H1 (cell line): ENCODE data around the gene FBXO7. TPM values are rescaled to one million over a fixed set of nuclear protein-coding genes. Genes with fewer than 3 reads are reported as not detected.

Experiments
- CTCF ChIA-PET: fragments of 300-600 bp; sonication (Branson Sonifier 250); formaldehyde crosslinking; loops from one replicate; lab custom pipeline; 2021; ENCODE audit not compliant: partially characterized antibody; lab: Charles Lee
- POLR2A ChIA-PET: fragments of 300-600 bp; sonication (Branson Sonifier 250); formaldehyde crosslinking; loops from one replicate; lab custom pipeline; 2021; ENCODE audit warnings: inconsistent platforms; ENCODE audit not compliant: partially characterized antibody; lab: Charles Lee
- DNase-seq, 2 experiments: peaks; one replicate each; pipeline versions ENCODE4 v3.0.0 to v3.0.0-alpha.2; 2010 to 2022; ENCODE audit warnings: low spot score in 2 of 2, low read depth in 1 of 2, mixed read lengths in 1 of 2
- FAIRE-seq: peaks from 2 replicates; lab custom pipeline; 2011; peaks lifted over from hg19 to GRCh38; lab: Jason Lieb, UNC
- H2AFZ ChIP-seq: 2 replicates; pipeline ENCODE4 v1.8.1; 2012; ENCODE audit warnings: low read length, inconsistent platforms
- H2AK5ac ChIP-seq: 2 replicates; pipeline ENCODE4 v1.6.1; 2013; ENCODE audit warnings: low read depth, low read length
- H2BK120ac ChIP-seq: replicated peaks from 2 replicates; pipeline ENCODE3; 2013; ENCODE audit warnings: low read depth, low read length, inconsistent platforms
- H2BK12ac ChIP-seq: 2 replicates; pipeline ENCODE4 v1.6.1; 2013; ENCODE audit warnings: low read depth, low read length
- H2BK15ac ChIP-seq: 2 replicates; pipeline ENCODE4 v1.6.1; 2013; ENCODE audit warnings: low read length
- H2BK20ac ChIP-seq: 2 replicates; pipeline ENCODE4 v1.6.1; 2013; ENCODE audit warnings: low read length
- H2BK5ac ChIP-seq: 2 replicates; pipeline ENCODE4 v1.6.1; 2013; ENCODE audit warnings: low read depth, low read length
- H3K14ac ChIP-seq: 2 replicates; pipeline ENCODE4 v1.6.1; 2013; ENCODE audit warnings: inconsistent platforms; ENCODE audit not compliant: insufficient read length
- H3K18ac ChIP-seq: 2 replicates; pipeline ENCODE4 v1.6.1; 2013; ENCODE audit warnings: low read length; ENCODE audit errors: extremely low read depth
- H3K23ac ChIP-seq: 2 replicates; pipeline ENCODE4 v1.6.1; 2013; ENCODE audit warnings: inconsistent platforms; ENCODE audit not compliant: insufficient read length
- H3K23me2 ChIP-seq: 2 replicates; pipeline ENCODE4 v1.6.1; 2013; ENCODE audit warnings: low read depth, low read length
- H3K27ac ChIP-seq: 2 replicates; pipeline ENCODE4 v1.6.1; 2011; ENCODE audit warnings: low read depth, low read length, inconsistent platforms
- H3K27me3 ChIP-seq, 4 experiments: replicated peaks in 1 of 4; 1 replicate in 1 of 4; 2 replicates in 3 of 4; pipeline versions ENCODE4 v1.6.1 to v1.8.1; 2011 to 2013; ENCODE audit warnings: low read length in 3 of 4, mild to moderate bottlenecking in 3 of 4, inconsistent platforms in 2 of 4, mixed read lengths in 2 of 4, moderate library complexity in 1 of 4; ENCODE audit not compliant: control insufficient read depth in 3 of 4, insufficient read depth in 3 of 4; ENCODE audit errors: extremely low read depth in 1 of 4
- H3K36me3 ChIP-seq, 4 experiments: 2 replicates each; pipeline versions ENCODE4 v1.6.1 to v1.8.1; 2011 to 2013; ENCODE audit warnings: mild to moderate bottlenecking in 4 of 4, low read length in 3 of 4, moderate library complexity in 2 of 4, control low read depth in 1 of 4, inconsistent platforms in 1 of 4; ENCODE audit not compliant: insufficient read depth in 4 of 4, control insufficient read depth in 2 of 4
- H3K4ac ChIP-seq: replicated peaks from 2 replicates; pipeline ENCODE3; 2013; ENCODE audit warnings: low read length, low read depth, mixed read lengths, inconsistent platforms; ENCODE audit not compliant: insufficient read length
- H3K4me1 ChIP-seq, 4 experiments: replicated peaks in 1 of 4; 1 replicate in 1 of 4; 2 replicates in 3 of 4; pipeline versions ENCODE4 v1.6.1 to v1.8.1; 2011 to 2013; ENCODE audit warnings: low read length in 3 of 4, inconsistent platforms in 2 of 4, mixed read lengths in 1 of 4; ENCODE audit not compliant: insufficient read depth in 4 of 4, control insufficient read depth in 3 of 4
- H3K4me2 ChIP-seq, 2 experiments: 2 replicates each; pipeline versions ENCODE4 v1.6.1 to v1.8.1; 2011 to 2013; ENCODE audit warnings: low read depth in 2 of 2, low read length in 2 of 2, control low read depth in 1 of 2, inconsistent platforms in 1 of 2, mild to moderate bottlenecking in 1 of 2; ENCODE audit not compliant: insufficient read depth in 1 of 2
- H3K4me3 ChIP-seq, 4 experiments: fragments of 200-600, 300-600 bp in 1 of 4; sonication (generic), shearing (Covaris generic), sonication (Bioruptor Twin) in 1 of 4; 2 replicates each; pipeline versions ENCODE4 v1.5.1 to v1.8.1; 2011 to 2016; ENCODE audit warnings: low read length in 4 of 4, low read depth in 3 of 4, control low read depth in 2 of 4, inconsistent platforms in 2 of 4, mild to moderate bottlenecking in 2 of 4, mixed read lengths in 1 of 4, moderate library complexity in 1 of 4; ENCODE audit not compliant: insufficient read depth in 2 of 4; ENCODE audit errors: extremely low read depth in 1 of 4
- H3K56ac ChIP-seq: replicated peaks from 2 replicates; pipeline ENCODE3; 2013; ENCODE audit warnings: low read depth, mild to moderate bottlenecking, mixed read lengths, low read length, inconsistent platforms; ENCODE audit not compliant: insufficient read length
- H3K79me1 ChIP-seq: 2 replicates; pipeline ENCODE4 v1.6.1; 2013; ENCODE audit warnings: low read depth, low read length, control low read depth
- H3K79me2 ChIP-seq, 2 experiments: 2 replicates each; pipeline versions ENCODE4 v1.6.1 to v1.8.1; 2012 to 2013; ENCODE audit warnings: low read length in 2 of 2, mild to moderate bottlenecking in 2 of 2, inconsistent platforms in 1 of 2; ENCODE audit not compliant: insufficient read depth in 2 of 2, control insufficient read depth in 1 of 2
- H3K9ac ChIP-seq, 4 experiments: replicated peaks in 1 of 4; 1 replicate in 1 of 4; 2 replicates in 3 of 4; pipeline versions ENCODE4 v1.6.1 to v1.8.1; 2011 to 2013; ENCODE audit warnings: low read depth in 3 of 4, low read length in 3 of 4, control low read depth in 2 of 4, mild to moderate bottlenecking in 2 of 4, moderate library complexity in 2 of 4, inconsistent platforms in 1 of 4; ENCODE audit errors: extremely low read depth in 1 of 4
- H3K9me3 ChIP-seq, 2 experiments: 2 replicates each; pipeline versions ENCODE4 v1.6.1 to v1.8.1; 2012 to 2013; ENCODE audit warnings: mild to moderate bottlenecking in 2 of 2, moderate library complexity in 2 of 2, control low read depth in 1 of 2, inconsistent platforms in 1 of 2, low read depth in 1 of 2, low read length in 1 of 2, mixed read lengths in 1 of 2; ENCODE audit not compliant: insufficient read depth in 2 of 2
- H4K20me1 ChIP-seq, 2 experiments: replicated peaks in 1 of 2; 2 replicates each; pipeline versions ENCODE3 to v1.8.1; 2011 to 2013; ENCODE audit warnings: inconsistent platforms in 2 of 2, low read length in 2 of 2, mild to moderate bottlenecking in 1 of 2; ENCODE audit not compliant: insufficient read depth in 2 of 2, control insufficient read depth in 1 of 2
- H4K5ac ChIP-seq: 2 replicates; pipeline ENCODE4 v1.6.1; 2013; ENCODE audit warnings: low read length, low read depth, mixed read lengths, inconsistent platforms; ENCODE audit not compliant: insufficient read length
- H4K8ac ChIP-seq: 2 replicates; pipeline ENCODE4 v1.8.0; 2013; ENCODE audit warnings: mild to moderate bottlenecking, moderate library complexity, low read length, inconsistent platforms; ENCODE audit not compliant: insufficient read depth; ENCODE audit errors: extremely low read depth
- H4K91ac ChIP-seq: replicated peaks from 2 replicates; pipeline ENCODE3; 2013; ENCODE audit warnings: low read length, mixed read lengths, inconsistent platforms; ENCODE audit not compliant: insufficient read length
- ATF2 ChIP-seq: IDR thresholded peaks from 2 replicates; pipeline ENCODE4 v1.6.1; 2012; ENCODE audit warnings: low read length, inconsistent platforms
- EP300 ChIP-seq, 2 experiments: IDR thresholded peaks; 1 replicate in 1 of 2; 2 replicates in 1 of 2; pipeline ENCODE4 v1.6.1; 2011 to 2012; ENCODE audit warnings: low read depth in 2 of 2, low read length in 2 of 2, mild to moderate bottlenecking in 2 of 2, borderline replicate concordance in 1 of 2, inconsistent platforms in 1 of 2, moderate library complexity in 1 of 2
- POU5F1 ChIP-seq: IDR thresholded peaks from 2 replicates; pipeline ENCODE4 v1.6.1; 2011; ENCODE audit warnings: low read depth, mild to moderate bottlenecking, low read length, moderate library complexity
- SRF ChIP-seq: IDR thresholded peaks from 2 replicates; pipeline ENCODE4 v1.6.1; 2011; ENCODE audit warnings: mild to moderate bottlenecking, low read depth, low read length, moderate library complexity
- TAF1 ChIP-seq: IDR thresholded peaks from 2 replicates; pipeline ENCODE4 v1.6.1; 2011; ENCODE audit warnings: mild to moderate bottlenecking, low read depth, low read length
- USF2 ChIP-seq: IDR thresholded peaks from 2 replicates; pipeline ENCODE4 v1.6.1; 2011; ENCODE audit warnings: low read length, improper control_type of control experiment
- WGBS, 2 experiments: shearing (Covaris generic) in 1 of 2; methylation state at CpG; one replicate each; pipeline versions ENCODE4 v1.1.6 to v1.1.7; 2013 to 2015; ENCODE audit warnings: low lambda C conversion rate in 2 of 2, mixed read lengths in 2 of 2, inconsistent platforms in 1 of 2, low coverage in 1 of 2, missing lambda C conversion rate in 1 of 2; ENCODE audit not compliant: insufficient replicate concordance in 2 of 2, insufficient coverage in 1 of 2, insufficient read length in 1 of 2; ENCODE audit errors: extremely low coverage in 1 of 2, missing lambda C conversion rate in 1 of 2; 5-methylcytosine and 5-hydroxymethylcytosine counted together
- polyA plus RNA-seq, 7 experiments: library from polyadenylated mRNA; depleted of rRNA in 3 of 7; stranded (reverse) in 5 of 7; unstranded in 2 of 7; fragments of >200 nt in 5 of 7; fragments of 200-250 nt in 2 of 7; gene quantifications; 1 replicate in 5 of 7; 2 replicates in 1 of 7; 4 replicates in 1 of 7; pipeline versions ENCODE4 v1.2.1 to v1.2.3, GENCODE V29; 2011 to 2013; ENCODE audit warnings: missing spikeins in 2 of 7, mixed read lengths in 2 of 7
- total RNA-seq: library from RNA; stranded (reverse); fragmentation: NEBNext Ultra II Directional; extraction: Animal tissue kit (Norgen Biotek cat#: 25700); gene quantifications from 2 replicates; pipeline ENCODE4 v1.2.1, GENCODE V29; 2021

FBXO7 gene
- total and polyA plus RNA-seq, 2 of the 8 experiments (the other 6 are each of a cell fraction or from before 2014, with no cell fraction given): 62.7 to 76.1 TPM

- TF ChIP-seq EP300 (IDR thresholded peaks at IDR 0.05; ENCODE audit: borderline replicate concordance in 1 of 2, low read depth in 2 of 2, low read length in 2 of 2): no peak
- no peak for TF ChIP-seq ATF2
- TF ChIP-seq POU5F1: no peak
- TF ChIP-seq USF2: no peak
- TF ChIP-seq TAF1: no peak
- TF ChIP-seq SRF: no peak
- ChIA-PET CTCF (interaction anchor here (1.7 kb wide), 1 partner anchor 16 kb away, joined by 3 read pairs; the partner anchor contains the start of gene FBXO7), POLR2A (interaction anchor here (1.4 kb wide), 1 partner anchor 8 kb away, joined by 5 read pairs; no protein-coding TSS in a partner anchor)
- no peak overlapping the region for H3K18ac ChIP-seq
- no peaks in the 10 kb centered on the region for H3K9me3 ChIP-seq
- no peak overlapping the region for H2BK5ac ChIP-seq
- H2AK5ac ChIP-seq: no peak overlapping the region
- H3K79me2 ChIP-seq: no peaks in the 10 kb centered on the region
- no peak overlapping the region for H4K5ac ChIP-seq
- H3K56ac ChIP-seq: no peak overlapping the region
- no peak overlapping the region for H4K91ac ChIP-seq
- H3K4me2 ChIP-seq: no peak overlapping the region
- H4K20me1 ChIP-seq: peaks cover 1 to 7% of the 10 kb centered on the region in 2 experiments
- WGBS, 2 experiments: 91% methylated on average over 6 of the region's 6 CpGs; no CpG with 5 or more reads in 1 of the 2 experiments
- H2AFZ ChIP-seq: no peak overlapping the region
- H3K4ac ChIP-seq: no peak overlapping the region
- peaks cover 0 to 41% (median 13%) of the 10 kb centered on the region in 4 experiments; a peak in 6 of 8 replicates for H3K36me3 ChIP-seq
- H4K8ac ChIP-seq: no peak overlapping the region
- no peaks in the 10 kb centered on the region for H3K4me1 ChIP-seq
- H2BK120ac ChIP-seq: no peak overlapping the region
- no peak overlapping the region for H3K14ac ChIP-seq
- no peak overlapping the region for H3K23ac ChIP-seq
- H3K79me1 ChIP-seq: no peaks in the 10 kb centered on the region
- no peak overlapping the region for H2BK12ac ChIP-seq
- H3K9ac ChIP-seq: no peak overlapping the region
- no peak for DNase-seq
- no peak for FAIRE-seq
- H3K27ac ChIP-seq: no peak overlapping the region
- no peaks in the 10 kb centered on the region for H3K23me2 ChIP-seq
- no peak overlapping the region for H2BK15ac ChIP-seq
- H3K4me3 ChIP-seq: no peak overlapping the region
- no peak overlapping the region for H2BK20ac ChIP-seq
- no peaks in the 10 kb centered on the region for H3K27me3 ChIP-seq
Measured at GRCh38 chr22:32490279-32490678, 15.7 kb downstream of the FBXO7 start.
